Measurements from ENCODE around the gene HMOX2.

The HMOX2 gene, protein sequence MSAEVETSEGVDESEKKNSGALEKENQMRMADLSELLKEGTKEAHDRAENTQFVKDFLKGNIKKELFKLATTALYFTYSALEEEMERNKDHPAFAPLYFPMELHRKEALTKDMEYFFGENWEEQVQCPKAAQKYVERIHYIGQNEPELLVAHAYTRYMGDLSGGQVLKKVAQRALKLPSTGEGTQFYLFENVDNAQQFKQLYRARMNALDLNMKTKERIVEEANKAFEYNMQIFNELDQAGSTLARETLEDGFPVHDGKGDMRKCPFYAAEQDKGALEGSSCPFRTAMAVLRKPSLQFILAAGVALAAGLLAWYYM
- 28.6 to 78.0 (median 51.3) reads per million in 17 experiments for total RNA-seq

DNA sequence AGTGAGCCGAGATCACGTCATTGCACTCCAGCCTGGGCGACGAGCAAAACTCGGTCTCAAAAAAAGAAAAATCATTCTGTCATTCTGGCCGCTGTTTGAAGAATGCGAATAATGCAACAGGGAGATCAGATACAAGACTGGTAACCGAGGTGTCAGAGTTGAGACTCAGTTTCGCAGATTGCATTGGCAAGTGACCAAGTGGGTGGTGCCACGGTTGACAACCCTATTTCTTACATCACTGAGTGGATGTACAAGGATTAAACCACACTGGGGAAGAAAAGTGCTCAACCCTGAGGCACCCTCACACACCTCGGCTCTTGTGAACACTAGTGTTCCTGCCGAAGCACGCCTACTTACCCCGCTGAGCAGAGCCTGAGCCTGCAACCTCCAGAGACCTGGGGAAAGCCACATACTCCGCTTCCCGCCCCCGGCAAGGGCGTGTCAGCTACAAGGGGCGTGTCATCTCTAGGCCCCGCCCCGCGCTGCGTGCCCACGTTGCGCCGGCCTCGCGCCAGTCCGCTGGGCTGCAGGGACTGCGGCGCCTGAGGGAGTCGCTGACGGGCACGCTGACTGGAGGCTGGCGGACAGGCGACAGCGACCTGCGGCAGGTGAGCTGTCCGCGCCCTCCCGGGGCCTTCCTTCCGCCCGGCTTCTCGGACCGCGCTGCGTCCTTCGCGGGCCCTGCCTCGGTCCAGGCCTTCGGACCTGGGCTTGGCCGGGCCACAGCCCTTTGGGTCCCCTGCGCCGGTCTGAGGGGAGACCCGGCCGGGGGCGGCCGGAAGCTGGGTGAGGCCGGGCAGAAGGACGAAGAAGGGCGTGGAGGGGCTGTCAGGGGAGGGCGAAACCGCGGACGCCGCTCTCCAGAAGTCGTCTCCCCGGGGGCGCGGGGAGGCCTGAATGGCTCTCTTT lies at the start of gene HMOX2:
Gene HMOX2 (plus strand): TSS at position 519 of the 909 bp plus-strand sequence. CDS start 29,127 bp downstream, outside the sequence.
- peak; percentile 95 to 98 (median 98) for DNase-seq

DNA sequence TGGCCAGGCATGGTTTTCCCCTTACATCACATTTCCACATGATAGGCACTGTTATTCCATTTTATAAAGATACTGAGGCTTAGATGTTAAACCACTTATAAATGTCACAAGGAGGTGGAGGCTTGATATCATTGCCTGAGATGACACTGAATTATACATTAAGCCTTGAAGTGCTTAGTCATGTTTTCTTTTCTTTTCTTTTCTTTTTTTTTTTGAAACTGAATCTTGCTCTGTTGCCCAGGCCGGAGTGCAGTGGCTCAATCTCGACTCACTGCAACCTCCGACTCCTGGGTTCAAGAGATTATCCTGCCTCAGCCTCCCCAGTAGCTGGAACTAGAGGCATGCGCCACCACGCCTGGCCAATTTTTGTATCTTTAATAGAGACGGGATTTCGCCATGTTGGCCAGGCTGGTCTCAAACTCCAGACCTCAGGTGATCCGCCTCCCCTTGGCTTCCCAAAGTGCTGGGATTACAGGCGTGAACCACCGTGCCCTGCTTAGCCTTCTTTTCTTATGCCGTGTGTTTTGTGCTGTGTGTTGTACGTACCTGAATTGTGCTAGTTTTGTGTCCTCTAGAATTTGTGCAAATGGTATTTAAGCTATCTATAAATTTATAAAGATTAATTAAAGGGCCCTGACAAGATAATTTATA lies 49.4 kb upstream of the HMOX2 start:
- DNase-seq, result no peak

DNA sequence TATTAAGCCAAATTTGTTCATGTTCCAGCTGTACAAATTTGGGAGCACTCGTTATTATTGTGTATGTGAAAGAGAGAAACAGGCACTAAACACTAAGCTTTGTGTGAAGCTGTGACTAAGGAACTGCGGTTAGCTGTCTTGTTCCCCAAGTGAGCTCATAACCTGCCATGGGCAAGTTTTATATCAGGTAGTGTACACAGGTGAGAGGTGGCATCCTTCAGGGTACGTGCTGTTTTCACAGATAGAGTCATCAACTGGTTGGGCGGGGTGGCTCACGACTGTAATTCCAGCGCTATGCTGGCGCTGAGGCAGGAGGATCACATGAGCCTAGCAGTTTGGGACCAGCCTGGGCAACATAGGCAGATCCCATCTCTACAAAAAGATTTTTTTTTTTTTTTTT lies 47.7 kb upstream of the HMOX2 start:
- DNase-seq, result no peak

DNA sequence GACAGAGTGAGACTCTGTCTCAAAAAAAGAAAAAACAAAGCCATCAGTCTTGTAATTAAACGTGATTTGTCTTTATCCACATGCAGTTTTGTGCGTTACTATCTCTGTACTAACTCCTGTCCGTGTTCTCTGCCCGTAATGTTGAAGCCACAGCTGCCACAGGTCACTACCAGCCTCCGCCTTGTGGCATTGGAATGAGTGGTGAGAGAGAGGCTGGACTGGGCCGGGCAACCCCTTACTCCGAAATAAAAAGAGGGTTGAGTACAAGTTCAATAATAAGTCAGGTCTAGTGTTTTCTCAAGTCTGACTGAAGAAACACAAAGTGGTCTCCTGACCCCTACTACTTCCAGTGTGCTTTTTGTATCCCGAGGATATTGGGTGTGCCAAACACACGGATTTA lies 45.2 kb upstream of the HMOX2 start:
- DNase-seq, result no peak

DNA sequence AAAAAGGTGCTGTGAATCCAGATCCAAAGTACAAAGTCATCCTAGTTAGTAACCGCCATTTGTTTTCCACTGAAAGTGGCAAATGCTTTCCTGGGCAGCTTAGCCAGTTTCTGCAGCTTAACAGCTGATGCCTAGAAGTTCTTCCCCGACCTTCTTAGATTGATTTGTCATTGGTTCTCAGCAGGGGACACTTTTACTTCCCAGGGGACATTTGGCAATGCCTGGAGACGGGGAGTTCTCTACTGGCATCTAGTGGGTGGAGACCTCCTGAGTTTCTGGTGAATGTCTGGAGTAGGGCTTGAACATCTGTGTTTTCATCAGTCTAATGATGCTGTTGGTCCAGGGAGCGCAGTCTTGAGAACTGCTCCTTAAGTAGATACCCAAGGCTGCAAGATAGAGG lies 43.0 kb upstream of the HMOX2 start:
- no peak for DNase-seq

DNA sequence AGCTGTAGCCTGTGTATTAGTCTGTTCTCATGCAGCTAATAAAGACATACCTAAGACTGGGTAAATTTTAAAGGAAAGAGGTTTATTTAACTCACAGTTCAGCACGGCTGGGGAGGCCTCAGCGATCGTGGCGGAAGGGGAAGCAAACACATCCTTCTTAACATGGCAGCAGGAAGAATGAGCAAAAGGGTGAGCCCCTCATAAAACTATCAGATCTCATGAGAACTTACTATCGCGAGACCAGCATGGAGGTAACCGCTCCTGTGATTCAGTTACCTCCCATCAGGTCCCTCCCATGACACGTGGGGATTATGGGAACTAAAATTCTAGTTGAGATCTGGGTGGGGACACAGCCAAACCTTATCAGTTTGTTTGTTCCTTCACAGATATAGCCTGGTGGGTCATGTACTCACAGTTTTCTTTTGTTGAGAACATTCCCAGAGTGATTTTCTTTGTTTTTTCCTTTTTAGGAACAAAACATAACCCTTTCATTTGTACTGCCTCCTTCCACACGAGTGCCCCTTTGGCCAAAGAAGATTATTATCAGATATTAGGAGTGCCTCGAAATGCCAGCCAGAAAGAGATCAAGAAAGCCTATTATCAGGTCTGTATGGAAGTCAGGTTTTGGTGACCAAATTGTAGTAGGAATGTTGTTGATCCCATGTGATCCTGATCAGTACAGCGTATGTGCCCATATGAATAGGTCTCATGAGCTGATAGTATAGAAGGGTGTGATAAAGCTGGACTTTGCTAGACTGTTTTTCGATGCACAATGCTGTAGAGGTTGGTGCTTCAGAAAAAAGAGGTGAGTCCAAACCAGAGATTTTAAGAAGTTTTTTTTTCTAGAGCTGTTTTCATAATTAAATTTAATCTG lies 42.0 kb upstream of the HMOX2 start:
- no peak for DNase-seq

DNA sequence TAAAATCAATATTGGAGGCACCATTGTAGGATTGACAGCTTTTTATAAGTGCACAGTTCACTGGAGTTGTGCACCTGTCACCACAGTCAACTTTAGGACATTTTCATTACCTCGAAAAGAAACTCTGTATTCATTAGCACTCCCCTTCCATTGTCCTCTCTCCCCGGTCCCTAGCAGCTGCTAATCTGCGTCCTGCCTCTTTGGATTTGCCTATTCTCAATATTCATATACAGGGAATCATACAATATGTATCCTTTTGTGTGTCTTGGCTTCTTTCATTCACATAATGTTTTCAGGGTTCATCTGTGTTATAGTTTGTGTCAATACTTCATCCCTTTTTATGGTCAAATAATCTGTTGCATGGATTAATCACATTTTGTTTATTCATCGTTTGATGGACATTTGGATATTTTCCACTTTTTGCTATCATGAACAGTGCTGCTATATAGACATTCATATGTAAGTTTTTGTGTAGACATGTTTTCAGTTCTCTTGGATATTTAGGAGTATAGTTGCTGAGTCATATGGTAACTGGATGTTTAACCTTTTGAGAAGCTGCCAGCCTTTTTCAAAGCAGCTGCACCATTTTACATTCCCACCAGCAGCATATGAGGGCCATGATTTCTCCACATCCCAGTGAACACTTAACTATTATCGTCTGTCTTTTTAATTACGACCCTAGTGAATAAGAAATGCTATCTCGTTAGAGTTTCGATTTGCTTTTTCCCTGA lies 40.7 kb upstream of the HMOX2 start:
- DNase-seq, result no peak

DNA sequence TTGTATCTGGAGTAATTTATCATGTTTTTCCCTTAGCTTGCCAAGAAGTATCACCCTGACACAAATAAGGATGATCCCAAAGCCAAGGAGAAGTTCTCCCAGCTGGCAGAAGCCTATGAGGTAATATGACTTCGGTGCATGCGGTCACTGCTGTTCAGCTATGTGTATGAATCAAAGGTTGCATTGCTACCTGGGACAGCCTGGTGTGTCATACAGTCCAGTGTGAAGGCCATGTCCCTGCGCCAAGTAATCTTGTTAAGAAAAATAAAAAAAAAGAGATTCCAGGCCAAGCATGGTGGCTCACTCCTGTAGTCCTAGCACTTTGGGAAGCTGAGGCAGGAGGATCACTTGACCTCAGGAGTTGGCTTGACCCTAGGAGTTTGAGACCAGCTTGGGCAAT lies 38.8 kb upstream of the HMOX2 start:
- DNase-seq, result no peak

DNA sequence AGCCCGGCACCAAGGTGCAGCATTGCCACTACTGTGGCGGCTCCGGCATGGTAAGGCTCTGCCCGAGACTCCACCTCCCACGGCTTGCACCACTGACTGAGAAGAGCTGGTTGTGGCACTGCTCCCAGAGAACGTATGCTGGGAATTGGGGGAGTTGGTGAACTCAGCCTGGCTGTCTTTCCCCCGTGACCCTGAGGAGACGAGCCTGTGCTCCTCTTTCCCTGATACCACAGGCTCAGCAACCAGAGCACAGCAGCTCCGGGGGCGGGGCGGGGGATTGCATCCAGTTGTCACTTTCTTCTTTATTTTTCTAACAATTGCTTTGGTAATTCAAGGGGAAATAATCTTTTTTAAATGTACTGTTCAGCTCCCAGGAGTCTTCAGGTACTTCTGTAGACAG lies 33.8 kb upstream of the HMOX2 start:
- no peak for DNase-seq

DNA sequence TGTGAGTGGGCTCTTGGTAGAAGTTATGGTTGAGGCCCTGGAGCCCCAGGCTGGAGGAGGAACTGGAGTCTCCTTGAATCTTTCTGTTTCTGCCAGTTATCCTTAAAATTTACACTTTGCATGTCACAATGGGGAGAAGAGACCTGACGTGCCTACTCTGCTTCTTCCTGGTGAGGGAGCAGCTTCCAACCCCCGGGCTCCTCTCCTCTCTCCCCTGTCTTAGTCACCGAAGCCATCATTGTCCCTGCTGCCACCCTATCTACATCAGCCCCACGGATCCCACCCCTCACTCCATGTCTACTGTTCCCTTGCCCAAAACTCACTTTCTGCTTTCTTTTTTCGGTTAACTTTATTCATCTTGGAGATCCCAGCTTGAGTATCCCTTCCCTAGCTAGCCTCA lies 32.9 kb upstream of the HMOX2 start:
- DNase-seq, result no peak

DNA sequence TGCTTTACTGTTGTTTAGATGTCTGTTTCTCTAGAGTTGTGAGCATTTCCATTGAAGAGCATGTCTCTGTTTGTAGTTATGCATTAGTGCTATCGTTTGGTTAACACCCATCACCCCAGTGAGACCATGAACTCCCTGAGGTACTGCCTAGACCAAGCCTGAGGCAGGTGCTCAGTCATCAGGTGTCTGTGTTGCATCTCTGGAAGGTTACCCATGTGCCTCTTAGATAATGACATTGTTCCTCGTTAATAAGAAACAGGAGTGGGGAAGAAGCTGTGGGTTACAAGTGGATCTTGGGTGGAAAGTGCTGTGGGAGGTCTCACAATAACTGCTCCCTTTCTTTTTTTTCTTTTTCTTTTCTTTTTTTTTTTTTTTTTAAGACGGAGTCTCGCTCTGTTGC lies 32.2 kb upstream of the HMOX2 start:
- DNase-seq, result no peak

DNA sequence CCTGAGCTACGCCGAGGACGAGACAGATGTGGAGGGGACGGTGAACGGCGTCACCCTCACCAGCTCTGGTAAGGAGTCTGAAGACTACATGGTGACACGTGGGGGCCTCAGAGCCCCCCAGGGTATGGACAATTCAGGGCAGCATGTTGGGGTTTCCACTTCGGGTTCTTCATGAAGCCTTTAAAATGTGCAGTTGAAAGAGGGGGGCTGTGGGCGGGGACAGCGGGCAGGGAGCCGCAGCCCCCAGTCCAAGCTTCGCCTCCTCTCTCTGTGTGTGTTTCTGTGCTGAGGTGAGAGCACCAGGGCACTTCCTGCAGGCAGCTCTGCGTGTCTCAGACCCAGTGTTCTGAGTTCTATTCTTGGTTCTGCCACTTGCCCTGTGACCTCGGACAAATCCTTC lies 25.8 kb upstream of the HMOX2 start:
- DNase-seq, result no peak

DNA sequence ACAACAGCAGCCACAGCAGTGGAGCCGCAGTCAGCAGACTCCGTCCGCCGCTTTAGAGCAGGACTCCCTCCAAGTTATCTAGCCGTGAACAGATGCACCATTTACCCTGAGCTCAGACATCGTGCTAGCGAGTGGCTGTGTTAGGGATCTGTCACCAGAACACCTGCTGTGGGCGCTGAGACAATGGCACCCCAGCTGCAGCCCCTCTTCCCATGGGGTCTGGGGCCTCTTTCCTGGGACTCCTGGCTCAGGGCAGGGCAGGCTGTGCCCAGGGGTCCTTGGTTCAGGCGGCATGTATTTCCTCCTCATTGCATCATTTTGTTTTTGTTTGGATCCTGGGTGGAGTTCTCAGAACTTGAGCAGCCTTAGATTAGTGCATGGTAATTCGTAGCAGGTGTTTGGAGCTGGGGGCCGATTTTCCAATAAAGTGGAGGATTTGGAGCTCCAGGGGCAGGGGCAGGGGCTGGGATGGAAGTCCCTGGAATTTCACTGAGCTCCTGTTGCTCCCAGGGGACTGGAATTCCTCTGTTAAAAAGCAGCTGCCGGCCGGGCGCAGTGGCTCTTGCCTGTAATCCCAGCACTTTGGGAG lies 25.2 kb upstream of the HMOX2 start:
- no peak for DNase-seq

DNA sequence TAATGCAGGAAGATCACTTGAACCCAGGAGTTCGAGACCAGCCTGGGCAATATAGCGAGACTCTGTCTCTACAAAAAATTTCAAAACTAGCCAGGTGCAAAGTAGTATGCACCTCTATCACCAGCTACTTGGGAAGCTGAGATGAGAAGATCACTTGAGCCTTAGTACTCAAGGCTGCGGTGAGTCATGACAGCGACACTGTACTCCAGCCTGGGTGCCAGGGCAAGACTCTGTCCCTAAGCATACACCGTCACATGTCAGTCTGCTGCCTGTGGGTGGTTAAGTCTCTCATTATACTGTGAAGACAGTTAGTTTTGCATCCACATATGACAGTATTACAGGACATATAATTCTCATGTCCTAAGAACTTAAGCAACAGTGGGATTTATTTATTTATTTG lies 23.5 kb upstream of the HMOX2 start:
- DNase-seq, result peak; percentile 7 to 33 (median 22)

DNA sequence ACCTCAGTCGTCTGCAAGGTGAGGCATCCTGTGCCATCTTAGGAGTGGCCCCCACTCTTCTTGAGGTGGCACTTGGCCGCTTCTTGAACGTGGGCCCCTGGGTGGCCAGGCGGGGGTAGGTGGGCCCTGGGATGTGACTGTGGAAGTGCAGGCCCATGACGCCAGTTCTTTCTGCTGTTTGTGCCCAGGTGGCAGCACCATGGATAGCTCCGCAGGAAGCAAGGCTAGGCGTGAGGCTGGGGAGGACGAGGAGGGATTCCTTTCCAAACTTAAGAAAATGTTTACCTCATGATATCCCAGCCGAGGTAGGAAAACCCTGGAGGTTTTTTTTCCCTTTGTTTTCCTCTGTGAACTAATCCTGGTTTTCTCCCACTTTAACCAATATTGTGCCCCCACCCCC lies 21.6 kb upstream of the HMOX2 start:
- no peak for DNase-seq

DNA sequence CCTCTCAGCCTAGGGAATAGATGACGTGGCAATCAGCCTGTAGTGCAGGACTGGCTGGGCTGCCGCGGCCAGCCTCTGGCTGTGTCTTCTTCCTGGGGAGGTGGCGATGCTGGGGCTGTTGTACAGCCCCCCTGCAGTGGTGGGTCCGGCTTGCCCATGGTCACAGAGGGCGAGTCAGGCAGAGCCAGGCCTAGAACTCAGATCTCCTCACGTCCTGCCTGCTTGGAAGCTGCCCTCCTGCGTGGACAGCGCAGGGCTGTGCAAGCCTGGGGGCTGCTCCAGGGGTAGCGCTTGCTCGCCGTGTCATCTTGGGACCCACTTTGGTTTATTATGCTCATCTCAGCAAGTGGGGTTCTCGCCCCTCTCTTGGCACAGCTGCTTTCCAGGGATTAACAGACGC lies 21.1 kb upstream of the HMOX2 start:
- no peak for DNase-seq

DNA sequence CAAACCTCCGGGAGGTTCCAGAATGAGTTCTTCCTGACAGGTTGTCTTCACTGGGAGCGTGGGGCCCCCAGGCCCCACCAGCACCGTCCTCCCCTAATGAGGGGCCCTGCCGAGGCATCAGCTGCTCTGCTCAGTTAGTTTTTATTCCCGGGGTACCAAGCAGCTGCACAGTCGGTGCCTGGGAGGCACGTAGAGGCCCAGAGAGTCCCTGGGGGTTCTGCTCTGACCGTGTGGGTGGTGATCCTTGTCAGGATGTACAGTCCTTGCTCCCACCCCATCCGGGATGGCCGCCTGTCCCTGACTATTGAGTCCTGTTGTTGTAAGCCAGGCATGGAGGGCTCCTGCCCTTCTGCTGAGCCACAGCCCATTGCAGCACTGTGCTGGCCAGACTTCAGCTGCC lies 20.2 kb upstream of the HMOX2 start:
- DNase-seq, result no peak

DNA sequence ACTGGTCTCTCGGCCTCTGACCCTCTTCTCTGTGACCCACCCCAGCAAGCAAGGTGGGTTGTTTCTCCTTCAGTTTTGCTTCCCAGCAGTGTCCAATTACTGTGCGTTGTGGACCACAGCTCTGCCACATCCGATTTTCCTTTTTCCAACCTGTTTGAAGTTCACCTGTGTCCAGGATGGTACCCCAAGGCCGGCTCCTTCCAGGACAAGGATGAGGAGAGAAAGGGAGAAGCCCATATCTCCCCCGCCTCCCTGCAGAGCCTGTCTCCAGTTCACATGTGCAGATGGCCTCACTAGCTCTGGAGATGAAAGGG lies 15.3 kb upstream of the HMOX2 start:
- DNase-seq, result no peak

DNA sequence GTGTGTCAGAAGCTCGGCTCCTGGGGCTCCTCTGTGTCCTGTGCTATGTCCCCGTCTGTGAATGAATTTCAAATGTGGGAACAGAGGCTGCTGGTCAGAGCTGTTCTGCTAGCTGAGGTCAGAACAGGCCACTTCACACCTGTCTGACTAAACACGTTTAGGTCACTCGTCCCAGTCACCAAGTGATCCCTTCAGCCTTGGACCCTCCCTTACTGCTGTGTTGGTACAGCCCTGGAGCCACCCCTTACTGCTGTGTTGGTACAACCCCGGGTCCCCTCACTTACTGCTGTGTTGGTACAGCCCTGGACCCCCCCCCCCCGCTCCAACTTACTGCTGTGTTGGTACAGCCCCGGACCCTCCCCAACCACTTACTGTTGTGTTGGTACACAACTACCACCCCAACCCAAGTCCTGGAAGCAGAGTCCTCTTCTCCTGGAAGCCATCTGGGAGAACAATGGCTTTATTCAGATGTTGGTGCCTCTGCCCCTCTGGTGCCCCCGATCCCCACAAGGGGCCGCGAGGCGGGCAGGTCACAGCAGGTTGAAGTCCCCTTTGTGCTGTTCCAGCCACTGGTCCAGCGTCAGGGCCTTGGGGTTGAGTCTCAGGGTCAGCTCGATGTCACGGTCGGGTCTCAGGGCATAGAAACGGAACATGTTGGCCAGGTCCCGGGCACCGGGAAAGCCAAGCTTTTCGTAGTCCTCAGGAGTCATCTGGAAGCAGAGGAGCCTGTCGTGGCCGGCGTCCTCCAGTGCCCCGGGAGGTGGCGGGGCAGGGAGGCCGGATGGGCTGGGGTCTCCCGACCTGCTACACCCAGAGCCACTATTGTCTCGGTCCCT lies 14.7 kb upstream of the HMOX2 start:
- DNase-seq, result no peak

DNA sequence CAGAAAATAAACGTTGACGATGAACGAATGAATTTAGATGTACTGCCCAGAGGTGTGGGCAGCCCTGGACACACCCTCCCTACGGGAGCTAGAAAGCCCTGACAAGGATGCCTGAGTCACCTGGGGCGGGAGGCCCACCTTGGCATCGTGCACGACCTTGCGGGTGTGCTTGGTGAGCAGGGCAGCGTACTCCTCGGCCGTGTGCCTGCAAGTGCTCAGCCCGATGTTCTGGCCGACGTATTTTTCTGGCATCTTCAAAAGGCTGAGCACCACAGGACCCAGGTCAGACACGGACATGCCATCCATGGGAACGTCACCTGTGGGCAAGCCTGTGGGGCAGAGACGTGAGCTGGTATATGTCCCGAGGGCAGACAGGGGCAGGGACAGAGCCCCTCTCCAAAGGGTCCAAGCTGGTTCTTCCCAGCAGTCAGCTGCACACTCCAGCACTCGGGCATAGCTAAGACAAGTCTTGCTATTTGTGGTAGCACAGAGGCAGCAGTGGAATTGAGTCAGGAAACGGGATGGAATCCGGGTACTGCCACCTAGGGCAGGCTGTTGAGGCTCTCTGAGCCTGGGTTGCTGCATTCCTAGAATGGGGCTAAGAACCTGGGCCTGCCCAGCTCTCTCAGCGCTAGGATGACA lies 12.6 kb upstream of the HMOX2 start:
- no peak for DNase-seq

Data from suppressor macrophage (primary cell).